ENCODE data around the gene CDH13.

CDH13 gene

GRCh38 chr16:83651871-83652270, 1025.1 kb downstream of the CDH13 start:
- Mint-ChIP-seq H3K27me3 (ENCODE audit: low read depth, poor library complexity) (no peaks in the 10 kb centered on the region), H3K4me3 (no peak overlapping the region), H3K4me1 (no peaks in the 10 kb centered on the region), H3K9me3 (no peaks in the 10 kb centered on the region), H3K27ac (no peak overlapping the region), H3K36me3 (ENCODE audit: low read depth) (no peaks in the 10 kb centered on the region)
- no peak for DNase-seq
- TF ChIP-seq CTCF (IDR thresholded peaks at IDR 0.05): no peak

- Mint-ChIP-seq H3K9me3 (no peaks in the 10 kb centered on the region), H3K4me1 (no peaks in the 10 kb centered on the region), H3K36me3 (ENCODE audit: low read depth) (no peaks in the 10 kb centered on the region), H3K4me3 (no peak overlapping the region), H3K27me3 (ENCODE audit: low read depth, poor library complexity) (no peaks in the 10 kb centered on the region), H3K27ac (no peak overlapping the region)
- TF ChIP-seq CTCF (IDR thresholded peaks at IDR 0.05): no peak
- no peak for DNase-seq
Measured at GRCh38 chr16:83652943-83653342, 1026.2 kb downstream of the CDH13 start.

GRCh38 chr16:83653785-83654184, 1027.0 kb downstream of the CDH13 start:
- peaks cover 2% of the 10 kb centered on the region for H3K27me3 Mint-ChIP-seq (ENCODE audit: low read depth, poor library complexity)
- peaks cover 2% of the 10 kb centered on the region for H3K9me3 Mint-ChIP-seq
- no peak overlapping the region for H3K4me3 Mint-ChIP-seq

GRCh38 chr16:83660282-83660681, 1033.5 kb downstream of the CDH13 start:
- Mint-ChIP-seq H3K9me3 (peaks cover 35% of the 10 kb centered on the region), H3K36me3 (ENCODE audit: low read depth) (peaks cover 6% of the 10 kb centered on the region), H3K27me3 (ENCODE audit: low read depth, poor library complexity) (peaks cover 6% of the 10 kb centered on the region), H3K4me3 (no peak overlapping the region), H3K27ac (no peak overlapping the region), H3K4me1 (no peaks in the 10 kb centered on the region)
- no peak for DNase-seq
- no peak for TF ChIP-seq CTCF (IDR thresholded peaks at IDR 0.05)

More at GRCh38 chr16:83653785-83654184, 1027.0 kb downstream of the CDH13 start:
- DNase-seq: no peak
- no peak for TF ChIP-seq CTCF (IDR thresholded peaks at IDR 0.05)
- Mint-ChIP-seq H3K36me3 (ENCODE audit: low read depth) (peaks cover under 1% of the 10 kb centered on the region), H3K4me1 (no peaks in the 10 kb centered on the region), H3K27ac (no peak overlapping the region)

GRCh38 chr16:83661656-83662055, 1034.9 kb downstream of the CDH13 start:
- peaks cover 42% of the 10 kb centered on the region for H3K9me3 Mint-ChIP-seq

More at GRCh38 chr16:83661656-83662055, 1034.9 kb downstream of the CDH13 start:
- no peak for TF ChIP-seq CTCF (IDR thresholded peaks at IDR 0.05)
- no peak for DNase-seq
- Mint-ChIP-seq H3K27ac (no peak overlapping the region), H3K4me1 (no peaks in the 10 kb centered on the region), H3K4me3 (no peak overlapping the region), H3K36me3 (ENCODE audit: low read depth) (peaks cover 6% of the 10 kb centered on the region), H3K27me3 (ENCODE audit: low read depth, poor library complexity) (peaks cover 6% of the 10 kb centered on the region)

Measured in nephron progenitor cell (in vitro differentiated cells).